Measurements from ENCODE around the gene ZNF468. TPM values are rescaled to one million over a fixed set of nuclear protein-coding genes. Genes with fewer than 3 reads are reported as not detected.
"Not testable (repeated sequence)": the region's sequence is repeated elsewhere in the genome, so short reads cannot be mapped to it uniquely, and the experiment has no call there.

The ZNF468 gene
- total RNA-seq, result 19.6 TPM

- H3K9me3 ChIP-seq (ENCODE audit: low read depth, low read length); H3K4me1 ChIP-seq (ENCODE audit: insufficient read depth, low read length); H3K27me3 ChIP-seq (ENCODE audit: insufficient read depth, low read length): not testable (repeated sequence)
- H3K4me3 ChIP-seq (ENCODE audit: low read length), result peak within 1 kb of the TSS; percentile 68
Measured at GRCh38 chr19:52857378-52858191, at the start of gene ZNF468. TSS of gene ZNF468 (minus strand) at chr19:52857619. CDS start at chr19:52854272, 3,347 bp downstream.

- not testable (repeated sequence) for H3K4me3 ChIP-seq (ENCODE audit: low read length); H3K27me3 ChIP-seq (ENCODE audit: insufficient read depth, low read length); H3K4me1 ChIP-seq (ENCODE audit: insufficient read depth, low read length)
- peaks cover 28% of the 10 kb centered on the region for H3K9me3 ChIP-seq (ENCODE audit: low read depth, low read length)
Measured at GRCh38 chr19:52904052-52904780, 46.8 kb upstream of the ZNF468 start.

GRCh38 chr19:52901842-52902241 is 44.4 kb upstream of the ZNF468 start:
- Histone ChIP-seq H3K4me3 (ENCODE audit: low read length) (no peak overlapping the region), H3K27me3 (ENCODE audit: insufficient read depth, low read length) (no peaks in the 10 kb centered on the region), H3K9me3 (ENCODE audit: low read depth, low read length) (peaks cover 12% of the 10 kb centered on the region), H3K4me1 (ENCODE audit: insufficient read depth, low read length) (peaks cover 5% of the 10 kb centered on the region)

GRCh38 chr19:52898596-52898995 is 41.2 kb upstream of the ZNF468 start:
- peaks cover 13% of the 10 kb centered on the region for H3K4me1 ChIP-seq (ENCODE audit: insufficient read depth, low read length)
- not testable (repeated sequence) for H3K4me3 ChIP-seq (ENCODE audit: low read length); H3K27me3 ChIP-seq (ENCODE audit: insufficient read depth, low read length); H3K9me3 ChIP-seq (ENCODE audit: low read depth, low read length)

- H3K27me3 ChIP-seq (ENCODE audit: insufficient read depth, low read length), result no peaks in the 10 kb centered on the region
- peak overlapping the region; percentile 60 for H3K4me3 ChIP-seq (ENCODE audit: low read length)
- no peaks in the 10 kb centered on the region for H3K9me3 ChIP-seq (ENCODE audit: low read depth, low read length)
Measured at GRCh38 chr19:52898101-52898500, 40.7 kb upstream of the ZNF468 start.

GRCh38 chr19:52897138-52897935 is 39.9 kb upstream of the ZNF468 start, which contains the start of gene ZNF320:
TSS of gene ZNF320 (minus strand) at chr19:52897635. CDS start at chr19:52890255, 7,380 bp downstream.
- H3K4me1 ChIP-seq (ENCODE audit: insufficient read depth, low read length), result peaks cover 13% of the 10 kb centered on the region
- no peaks in the 10 kb centered on the region for H3K9me3 ChIP-seq (ENCODE audit: low read depth, low read length)
- H3K27me3 ChIP-seq (ENCODE audit: insufficient read depth, low read length), result no peaks in the 10 kb centered on the region
- H3K4me3 ChIP-seq (ENCODE audit: low read length), result peak within 1 kb of the TSS; percentile 60

More at GRCh38 chr19:52898101-52898500, 40.7 kb upstream of the ZNF468 start:
- peaks cover 13% of the 10 kb centered on the region for H3K4me1 ChIP-seq (ENCODE audit: insufficient read depth, low read length)

GRCh38 chr19:52896431-52897137 is 39.2 kb upstream of the ZNF468 start:
- no peaks in the 10 kb centered on the region for H3K9me3 ChIP-seq (ENCODE audit: low read depth, low read length)
- H3K4me1 ChIP-seq (ENCODE audit: insufficient read depth, low read length), result peaks cover 13% of the 10 kb centered on the region
- no peaks in the 10 kb centered on the region for H3K27me3 ChIP-seq (ENCODE audit: insufficient read depth, low read length)
- peak overlapping the region; percentile 60 for H3K4me3 ChIP-seq (ENCODE audit: low read length)

GRCh38 chr19:52891336-52891735 is 33.9 kb upstream of the ZNF468 start:
- no peak overlapping the region for H3K4me3 ChIP-seq (ENCODE audit: low read length)
- H3K9me3 ChIP-seq (ENCODE audit: low read depth, low read length), result no peaks in the 10 kb centered on the region
- peaks cover 3% of the 10 kb centered on the region for H3K4me1 ChIP-seq (ENCODE audit: insufficient read depth, low read length)
- H3K27me3 ChIP-seq (ENCODE audit: insufficient read depth, low read length), result no peaks in the 10 kb centered on the region

- H3K9me3 ChIP-seq (ENCODE audit: low read depth, low read length), result peaks cover under 1% of the 10 kb centered on the region
- H3K27me3 ChIP-seq (ENCODE audit: insufficient read depth, low read length), result no peaks in the 10 kb centered on the region
- H3K4me1 ChIP-seq (ENCODE audit: insufficient read depth, low read length), result no peaks in the 10 kb centered on the region
- H3K4me3 ChIP-seq (ENCODE audit: low read length), result no peak overlapping the region
Measured at GRCh38 chr19:52889931-52890330, 32.5 kb upstream of the ZNF468 start.

GRCh38 chr19:52889076-52889475 is 31.7 kb upstream of the ZNF468 start:
- Histone ChIP-seq H3K9me3 (ENCODE audit: low read depth, low read length) (peaks cover 9% of the 10 kb centered on the region), H3K4me3 (ENCODE audit: low read length) (no peak overlapping the region), H3K4me1 (ENCODE audit: insufficient read depth, low read length) (no peaks in the 10 kb centered on the region), H3K27me3 (ENCODE audit: insufficient read depth, low read length) (no peaks in the 10 kb centered on the region)

GRCh38 chr19:52880895-52881389 is 23.5 kb upstream of the ZNF468 start:
- H3K9me3 ChIP-seq (ENCODE audit: low read depth, low read length), result peaks cover 76% of the 10 kb centered on the region
- H3K4me3 ChIP-seq (ENCODE audit: low read length), result no peak overlapping the region
- H3K4me1 ChIP-seq (ENCODE audit: insufficient read depth, low read length), result no peaks in the 10 kb centered on the region
- no peaks in the 10 kb centered on the region for H3K27me3 ChIP-seq (ENCODE audit: insufficient read depth, low read length)

GRCh38 chr19:52872996-52873395 is 15.6 kb upstream of the ZNF468 start:
- H3K9me3 ChIP-seq (ENCODE audit: low read depth, low read length), result peaks cover 14% of the 10 kb centered on the region
- not testable (repeated sequence) for H3K4me3 ChIP-seq (ENCODE audit: low read length); H3K27me3 ChIP-seq (ENCODE audit: insufficient read depth, low read length); H3K4me1 ChIP-seq (ENCODE audit: insufficient read depth, low read length)

- no peak overlapping the region for H3K4me3 ChIP-seq (ENCODE audit: low read length)
- no peaks in the 10 kb centered on the region for H3K27me3 ChIP-seq (ENCODE audit: insufficient read depth, low read length)
- no peaks in the 10 kb centered on the region for H3K4me1 ChIP-seq (ENCODE audit: insufficient read depth, low read length)
- H3K9me3 ChIP-seq (ENCODE audit: low read depth, low read length), result no peaks in the 10 kb centered on the region
Measured at GRCh38 chr19:52871466-52871865, 14.0 kb upstream of the ZNF468 start.

GRCh38 chr19:52868031-52868430 is 10.6 kb upstream of the ZNF468 start:
- not testable (repeated sequence) for H3K9me3 ChIP-seq (ENCODE audit: low read depth, low read length); H3K27me3 ChIP-seq (ENCODE audit: insufficient read depth, low read length); H3K4me3 ChIP-seq (ENCODE audit: low read length); H3K4me1 ChIP-seq (ENCODE audit: insufficient read depth, low read length)

Data from mononuclear cell (primary cell).